HG03442 (cell line): ENCODE data around the gene CNN1.
"Not testable (repeated sequence)": the region's sequence is repeated elsewhere in the genome, so short reads cannot be mapped to it uniquely, and the experiment has no call there.

Experiments used
- ATAC-seq: cut with Tn5 transposase; IDR thresholded peaks from one replicate; pipeline ENCODE4 v1.9.1; 2021; ENCODE audit warnings: mild to moderate bottlenecking, moderate library complexity; ENCODE audit not compliant: unreplicated experiment

The CNN1 gene

GRCh38 chr19:11598746-11599145 lies 60.1 kb downstream of the CNN1 start:
- ATAC-seq: no peak

- ATAC-seq: not testable (repeated sequence)
Measured at GRCh38 chr19:11599704-11600103, 61.1 kb downstream of the CNN1 start.
